SU-DHL-6 (cell line): ENCODE results near the gene ABTB2.

Source experiments
- H2AFZ ChIP-seq: fragments of 200-600 bp; sonication (generic); 2 replicates; pipeline ENCODE4 v1.6.1; 2014; ENCODE audit warnings: low read depth, mild to moderate bottlenecking, moderate library complexity, mixed read lengths, antibody characterized with exemption, low read length; ENCODE audit not compliant: severe bottlenecking
- H3F3A ChIP-seq: fragments of 200-600 bp; shearing (Covaris generic); 2 replicates; pipeline ENCODE4 v1.6.0; 2016; ENCODE audit warnings: antibody characterized with exemption, mild to moderate bottlenecking; ENCODE audit not compliant: insufficient read depth
- H3K27ac ChIP-seq: fragments of 200-600 bp; sonication (generic); 2 replicates; pipeline ENCODE4 v1.5.1; 2016; ENCODE audit warnings: low read depth, mild to moderate bottlenecking, low read length, moderate library complexity, mixed read lengths
- H3K27me3 ChIP-seq: fragments of 200-600 bp; sonication (generic), shearing (Covaris generic); 2 replicates; pipeline ENCODE4 v1.6.0; 2014; ENCODE audit warnings: mild to moderate bottlenecking, low read length
- H3K36me3 ChIP-seq: fragments of 200-600 bp; sonication (generic); 2 replicates; pipeline ENCODE4 v1.6.1; 2014; ENCODE audit warnings: mild to moderate bottlenecking, low read length, mixed read lengths
- H3K4me2 ChIP-seq: fragments of 300-600, 200-600 bp; shearing (Covaris generic), sonication (generic); 2 replicates; pipeline ENCODE4 v1.6.0; 2014; ENCODE audit warnings: low read length, low read depth, mild to moderate bottlenecking; ENCODE audit not compliant: poor library complexity, severe bottlenecking
- H3K4me3 ChIP-seq: fragments of 200-600 bp; sonication (generic); 2 replicates; pipeline ENCODE4 v1.5.1; 2014; ENCODE audit warnings: antibody characterized with exemption, low read length, mild to moderate bottlenecking, mixed read lengths; ENCODE audit not compliant: insufficient read depth, poor library complexity, severe bottlenecking
- H3K79me2 ChIP-seq: fragments of 200-600 bp; sonication (generic); 2 replicates; pipeline ENCODE4 v1.6.1; 2014; ENCODE audit warnings: mild to moderate bottlenecking, low read length, moderate library complexity; ENCODE audit not compliant: insufficient read depth
- H3K9ac ChIP-seq: fragments of 200-600 bp; sonication (generic); 2 replicates; pipeline ENCODE4 v1.7.0; 2014; ENCODE audit warnings: mild to moderate bottlenecking, low read length
- H3K9me2 ChIP-seq: fragments of 200-600 bp; sonication (generic); replicated peaks from 2 replicates; pipeline ENCODE4 v1.6.1; 2014; ENCODE audit warnings: low read length; ENCODE audit not compliant: insufficient read depth
- H3K9me3 ChIP-seq: fragments of 200-600 bp; sonication (generic); 2 replicates; pipeline ENCODE4 v1.6.1; 2014; ENCODE audit warnings: low read length, mixed read lengths; ENCODE audit not compliant: insufficient read depth
- H4K20me1 ChIP-seq: fragments of 200-600 bp; sonication (generic); 2 replicates; pipeline ENCODE4 v1.6.1; 2014; ENCODE audit warnings: low read depth, mild to moderate bottlenecking, antibody characterized with exemption, low read length, moderate library complexity, mixed read lengths
- EZH2phosphoT487 ChIP-seq: fragments of 200-600 bp; sonication (generic), shearing (Covaris generic); conservative IDR thresholded peaks from 2 replicates; pipeline ENCODE4 v1.6.1; 2018; ENCODE audit warnings: mild to moderate bottlenecking, antibody characterized with exemption, low read length, moderate library complexity, mixed read lengths
- TF ChIP-seq, protein P1 (sequence below): fragments of 200-600 bp; sonication (generic); IDR thresholded peaks from one replicate; pipeline ENCODE4 v1.5.1; 2017; ENCODE audit warnings: antibody characterized with exemption, mild to moderate bottlenecking, low read length, moderate library complexity; ENCODE audit not compliant: insufficient read depth, poor library complexity, severe bottlenecking

The ABTB2 gene

DNA sequence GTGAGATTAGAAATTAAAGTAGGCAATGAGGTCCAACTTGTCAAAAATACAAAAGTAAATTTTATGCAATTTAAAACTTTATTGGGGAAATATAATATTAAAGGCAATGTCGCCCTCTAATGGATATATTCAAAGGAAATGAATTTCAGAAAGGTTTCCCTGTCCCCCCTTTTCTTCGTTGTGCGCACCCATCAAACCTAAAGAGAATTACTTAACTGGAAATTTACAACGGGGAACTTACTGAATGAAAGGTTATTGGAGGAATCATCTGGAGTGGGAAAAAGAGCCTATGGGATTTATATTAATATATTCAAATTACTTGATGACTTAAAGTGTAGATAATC, 1.7 kb upstream of the ABTB2 start:
- no peaks in the 10 kb centered on the region for H3K9me2 ChIP-seq
- H3F3A ChIP-seq, result no peaks in the 10 kb centered on the region
- no peaks in the 10 kb centered on the region for H3K27me3 ChIP-seq
- no peak overlapping the region for H2AFZ ChIP-seq
- H3K27ac ChIP-seq, result no peak overlapping the region
- TF ChIP-seq EZH2phosphoT487, result no peak
- H3K79me2 ChIP-seq, result no peaks in the 10 kb centered on the region
- no peak overlapping the region for H3K4me3 ChIP-seq
- peak overlapping the region; percentile 65 for H3K4me2 ChIP-seq
- H4K20me1 ChIP-seq, result no peaks in the 10 kb centered on the region
- no peaks in the 10 kb centered on the region for H3K9me3 ChIP-seq
- no peak overlapping the region for H3K9ac ChIP-seq
- no peaks in the 10 kb centered on the region for H3K36me3 ChIP-seq

- peak overlapping the region; percentile 39; the same call in 1 of the 2 replicates for H3K9ac ChIP-seq
- TF ChIP-seq, protein P1, sequence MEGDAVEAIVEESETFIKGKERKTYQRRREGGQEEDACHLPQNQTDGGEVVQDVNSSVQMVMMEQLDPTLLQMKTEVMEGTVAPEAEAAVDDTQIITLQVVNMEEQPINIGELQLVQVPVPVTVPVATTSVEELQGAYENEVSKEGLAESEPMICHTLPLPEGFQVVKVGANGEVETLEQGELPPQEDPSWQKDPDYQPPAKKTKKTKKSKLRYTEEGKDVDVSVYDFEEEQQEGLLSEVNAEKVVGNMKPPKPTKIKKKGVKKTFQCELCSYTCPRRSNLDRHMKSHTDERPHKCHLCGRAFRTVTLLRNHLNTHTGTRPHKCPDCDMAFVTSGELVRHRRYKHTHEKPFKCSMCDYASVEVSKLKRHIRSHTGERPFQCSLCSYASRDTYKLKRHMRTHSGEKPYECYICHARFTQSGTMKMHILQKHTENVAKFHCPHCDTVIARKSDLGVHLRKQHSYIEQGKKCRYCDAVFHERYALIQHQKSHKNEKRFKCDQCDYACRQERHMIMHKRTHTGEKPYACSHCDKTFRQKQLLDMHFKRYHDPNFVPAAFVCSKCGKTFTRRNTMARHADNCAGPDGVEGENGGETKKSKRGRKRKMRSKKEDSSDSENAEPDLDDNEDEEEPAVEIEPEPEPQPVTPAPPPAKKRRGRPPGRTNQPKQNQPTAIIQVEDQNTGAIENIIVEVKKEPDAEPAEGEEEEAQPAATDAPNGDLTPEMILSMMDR, result peak; percentile 72
- no peak for TF ChIP-seq EZH2phosphoT487
- peak overlapping the region; percentile 65 for H3K4me2 ChIP-seq
- H3K9me2 ChIP-seq, result no peaks in the 10 kb centered on the region
- H3K36me3 ChIP-seq, result no peaks in the 10 kb centered on the region
- no peaks in the 10 kb centered on the region for H3K9me3 ChIP-seq
- H3K27me3 ChIP-seq, result no peaks in the 10 kb centered on the region
- H3K79me2 ChIP-seq, result no peaks in the 10 kb centered on the region
- no peaks in the 10 kb centered on the region for H4K20me1 ChIP-seq
- H3K4me3 ChIP-seq, result peak overlapping the region; percentile 43
- peak overlapping the region; percentile 13; the same call in 1 of the 2 replicates for H3K27ac ChIP-seq
- H2AFZ ChIP-seq, result peak overlapping the region; percentile 89
- H3F3A ChIP-seq, result no peaks in the 10 kb centered on the region
These were observed 1.1 kb upstream of the ABTB2 start for GRCh38 chr11:34358728-34359547.

DNA sequence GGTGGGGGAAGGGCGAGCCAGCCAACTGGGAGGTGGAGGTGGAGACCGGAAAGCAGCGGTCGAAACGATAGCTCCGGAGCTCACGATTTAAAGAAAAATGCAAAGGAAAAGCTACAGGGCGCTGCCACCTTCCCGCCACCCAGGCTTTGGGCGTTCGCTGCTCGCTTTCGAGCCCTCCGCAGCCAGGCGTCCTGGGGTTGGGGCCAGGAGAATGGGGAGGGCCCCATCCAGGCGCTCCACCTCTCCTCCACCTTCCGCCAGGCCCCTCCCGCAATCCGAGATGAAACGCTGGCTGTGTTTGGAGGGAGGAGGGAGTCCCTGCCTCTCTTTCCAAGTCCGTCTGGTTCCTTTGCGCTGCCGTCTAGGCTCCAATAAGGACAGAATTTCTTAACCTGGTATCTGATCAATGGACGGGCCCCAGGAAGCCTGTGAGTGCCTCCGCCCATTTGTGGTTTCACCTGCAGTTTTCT, 483 bp upstream of the ABTB2 start:
- peak overlapping the region; percentile 43 for H3K4me3 ChIP-seq
- no peaks in the 10 kb centered on the region for H3K36me3 ChIP-seq
- TF ChIP-seq, protein P1, result no peak
- no peak for TF ChIP-seq EZH2phosphoT487
- peak overlapping the region; percentile 65 for H3K4me2 ChIP-seq
- peak overlapping the region; percentile 89 for H2AFZ ChIP-seq
- H4K20me1 ChIP-seq, result no peaks in the 10 kb centered on the region
- H3K9me2 ChIP-seq, result no peaks in the 10 kb centered on the region
- H3K27ac ChIP-seq, result no peak overlapping the region; the same call in 1 of the 2 replicates
- no peaks in the 10 kb centered on the region for H3K79me2 ChIP-seq
- H3K9ac ChIP-seq, result peak overlapping the region; percentile 39; the same call in 1 of the 2 replicates
- no peaks in the 10 kb centered on the region for H3F3A ChIP-seq
- no peaks in the 10 kb centered on the region for H3K9me3 ChIP-seq
- no peaks in the 10 kb centered on the region for H3K27me3 ChIP-seq
